ENCODE data around the gene RTN4IP1.
A peak's percentile ranks its signal among the peaks of the same experiment; 100 is the strongest.

RTN4IP1 gene

GRCh38 chr6:106527117-106527516 is 102.2 kb downstream of the RTN4IP1 start:
- Histone ChIP-seq H3F3A (ENCODE audit: low read depth) (no peaks in the 10 kb centered on the region), H3K4me2 (ENCODE audit: low read depth, low read length, poor library complexity, severe bottlenecking) (no peak overlapping the region), H2AFZ (ENCODE audit: low read length) (no peak overlapping the region), H4K20me1 (ENCODE audit: insufficient read depth, low read length, poor library complexity, severe bottlenecking) (peaks cover 9% of the 10 kb centered on the region), H3K9me3 (ENCODE audit: insufficient read depth, low read depth, low read length) (no peaks in the 10 kb centered on the region), H3K9ac (ENCODE audit: low read depth, low read length, poor library complexity, severe bottlenecking) (no peak overlapping the region), H3K4me1 (ENCODE audit: insufficient read depth, low read length, poor library complexity, severe bottlenecking) (peaks cover 35% of the 10 kb centered on the region), H3K36me3 (ENCODE audit: insufficient read depth, low read length) (peaks cover 30% of the 10 kb centered on the region), H3K27me3 (ENCODE audit: insufficient read depth, low read length, poor library complexity, severe bottlenecking) (no peaks in the 10 kb centered on the region), H3K4me3 (ENCODE audit: low read length, poor library complexity, severe bottlenecking) (no peak overlapping the region), H3K79me2 (ENCODE audit: insufficient read depth, low read length) (peaks cover 19% of the 10 kb centered on the region), H3K9me2 (replicated peaks; ENCODE audit: low read depth, low read length) (no peaks in the 10 kb centered on the region)
- TF ChIP-seq EZH2phosphoT487 (IDR thresholded peaks at IDR 0.05; ENCODE audit: borderline replicate concordance) (no peak), CTCF (conservative IDR thresholded peaks at IDR 0.05; ENCODE audit: low read length) (no peak)

GRCh38 chr6:106525882-106526275 is 103.4 kb downstream of the RTN4IP1 start:
- Histone ChIP-seq H3K36me3 (ENCODE audit: insufficient read depth, low read length) (peaks cover 30% of the 10 kb centered on the region), H3F3A (ENCODE audit: low read depth) (0 out of 2 replicates have a peak, but pooled peaks cover under 1% of the 10 kb centered on the region)

GRCh38 chr6:106525107-106525881 is 104.0 kb downstream of the RTN4IP1 start:
- peaks cover 52% of the 10 kb centered on the region for H3K4me1 ChIP-seq (ENCODE audit: insufficient read depth, low read length, poor library complexity, severe bottlenecking)
- H3K27me3 ChIP-seq (ENCODE audit: insufficient read depth, low read length, poor library complexity, severe bottlenecking), result no peaks in the 10 kb centered on the region
- H3K79me2 ChIP-seq (ENCODE audit: insufficient read depth, low read length), result peaks cover 30% of the 10 kb centered on the region
- H2AFZ ChIP-seq (ENCODE audit: low read length), result 0 out of 2 replicates have a peak overlapping the region, but pooled peaks have one; percentile 11
- H3K4me2 ChIP-seq (ENCODE audit: low read depth, low read length, poor library complexity, severe bottlenecking), result peak overlapping the region; percentile 92
- H3K36me3 ChIP-seq (ENCODE audit: insufficient read depth, low read length), result peaks cover 26% of the 10 kb centered on the region
- H3K4me3 ChIP-seq (ENCODE audit: low read length, poor library complexity, severe bottlenecking), result peak overlapping the region; percentile 71
- peak overlapping the region; percentile 65 for H3K9ac ChIP-seq (ENCODE audit: low read depth, low read length, poor library complexity, severe bottlenecking)
- TF ChIP-seq EZH2phosphoT487 (IDR thresholded peaks at IDR 0.05; ENCODE audit: borderline replicate concordance), result no peak
- no peak for TF ChIP-seq CTCF (conservative IDR thresholded peaks at IDR 0.05; ENCODE audit: low read length)
- peaks cover 9% of the 10 kb centered on the region for H4K20me1 ChIP-seq (ENCODE audit: insufficient read depth, low read length, poor library complexity, severe bottlenecking)
- H3F3A ChIP-seq (ENCODE audit: low read depth), result peaks cover 6% of the 10 kb centered on the region; the same call in 1 of the 2 replicates
- no peaks in the 10 kb centered on the region for H3K9me3 ChIP-seq (ENCODE audit: insufficient read depth, low read depth, low read length)
- H3K9me2 ChIP-seq (replicated peaks; ENCODE audit: low read depth, low read length), result no peaks in the 10 kb centered on the region

More at GRCh38 chr6:106525882-106526275, 103.4 kb downstream of the RTN4IP1 start:
- no peaks in the 10 kb centered on the region for H3K27me3 ChIP-seq (ENCODE audit: insufficient read depth, low read length, poor library complexity, severe bottlenecking)
- peak overlapping the region; percentile 92 for H3K4me2 ChIP-seq (ENCODE audit: low read depth, low read length, poor library complexity, severe bottlenecking)
- peak overlapping the region; percentile 71 for H3K4me3 ChIP-seq (ENCODE audit: low read length, poor library complexity, severe bottlenecking)
- H2AFZ ChIP-seq (ENCODE audit: low read length), result no peak overlapping the region
- H4K20me1 ChIP-seq (ENCODE audit: insufficient read depth, low read length, poor library complexity, severe bottlenecking), result peaks cover 9% of the 10 kb centered on the region
- H3K4me1 ChIP-seq (ENCODE audit: insufficient read depth, low read length, poor library complexity, severe bottlenecking), result peaks cover 46% of the 10 kb centered on the region
- TF ChIP-seq CTCF (conservative IDR thresholded peaks at IDR 0.05; ENCODE audit: low read length), result no peak
- TF ChIP-seq EZH2phosphoT487 (IDR thresholded peaks at IDR 0.05; ENCODE audit: borderline replicate concordance), result no peak
- no peaks in the 10 kb centered on the region for H3K9me2 ChIP-seq (replicated peaks; ENCODE audit: low read depth, low read length)
- no peaks in the 10 kb centered on the region for H3K9me3 ChIP-seq (ENCODE audit: insufficient read depth, low read depth, low read length)
- H3K79me2 ChIP-seq (ENCODE audit: insufficient read depth, low read length), result peaks cover 30% of the 10 kb centered on the region
- H3K9ac ChIP-seq (ENCODE audit: low read depth, low read length, poor library complexity, severe bottlenecking), result no peak overlapping the region
